Fibroblast of lung (primary cell): ENCODE results near the gene OGFOD3. TPM values are rescaled to one million over a fixed set of nuclear protein-coding genes. Genes with fewer than 3 reads are reported as not detected.
"Not testable (repeated sequence)": the region's sequence is repeated elsewhere in the genome, so short reads cannot be mapped to it uniquely, and the experiment has no call there.

ENCODE experiments used
- DNase-seq, 2 donors: peaks; one replicate each; pipeline versions ENCODE4 v3.0.0 to v3.0.0-alpha.2; 2010; ENCODE audit warnings: low read depth in 2 of 2
- H2AFZ ChIP-seq: 2 replicates; pipeline ENCODE4 v1.5.1; 2012; ENCODE audit warnings: low read length, control low read depth, inconsistent platforms
- H3K27ac ChIP-seq: 2 replicates; pipeline ENCODE4 v1.5.1; 2011; ENCODE audit warnings: low read length, control low read depth; ENCODE audit not compliant: insufficient read depth
- H3K27me3 ChIP-seq: 2 replicates; pipeline ENCODE4 v1.5.1; 2011; ENCODE audit warnings: mild to moderate bottlenecking, low read length; ENCODE audit not compliant: control insufficient read depth, insufficient read depth
- H3K36me3 ChIP-seq: 2 replicates; pipeline ENCODE4 v1.5.1; 2011; ENCODE audit warnings: low read length; ENCODE audit not compliant: control insufficient read depth, insufficient read depth
- H3K4me1 ChIP-seq: 2 replicates; pipeline ENCODE4 v1.5.1; 2011; ENCODE audit warnings: low read length; ENCODE audit not compliant: control insufficient read depth, insufficient read depth; ENCODE audit errors: extremely low read depth
- H3K4me2 ChIP-seq: 2 replicates; pipeline ENCODE4 v1.5.1; 2011; ENCODE audit warnings: low read length, control low read depth; ENCODE audit not compliant: insufficient read depth; ENCODE audit errors: extremely low read depth
- H3K4me3 ChIP-seq, 4 experiments: fragments of 200-600 bp in 1 of 4; sonication (generic) in 1 of 4; replicated peaks in 1 of 4; 2 replicates each; pipeline ENCODE4 v1.5.1; 2011 to 2016; ENCODE audit warnings: low read length in 4 of 4, low read depth in 3 of 4, mild to moderate bottlenecking in 3 of 4, control low read depth in 2 of 4, inconsistent platforms in 1 of 4, mixed read lengths in 1 of 4; ENCODE audit not compliant: insufficient read depth in 1 of 4; ENCODE audit errors: control extremely low read depth in 1 of 4
- H3K79me2 ChIP-seq: 2 replicates; pipeline ENCODE4 v1.5.1; 2012; ENCODE audit warnings: mild to moderate bottlenecking, low read length, inconsistent platforms; ENCODE audit not compliant: control insufficient read depth, insufficient read depth
- H3K9ac ChIP-seq: 2 replicates; pipeline ENCODE4 v1.5.1; 2011; ENCODE audit warnings: mild to moderate bottlenecking, low read length, control low read depth; ENCODE audit not compliant: insufficient read depth
- H3K9me3 ChIP-seq: 2 replicates; pipeline ENCODE4 v1.5.1; 2012; ENCODE audit warnings: low read depth, low read length; ENCODE audit not compliant: control insufficient read depth, insufficient read depth
- H4K20me1 ChIP-seq: 2 replicates; pipeline ENCODE4 v1.5.1; 2011; ENCODE audit warnings: low read length; ENCODE audit not compliant: control insufficient read depth, insufficient read depth; ENCODE audit errors: extremely low read depth
- CTCF ChIP-seq, 2 donors: IDR thresholded peaks in 1 of 2; conservative IDR thresholded peaks in 1 of 2; 1 replicate in 1 of 2; 2 replicates in 1 of 2; pipeline ENCODE4 v1.5.1; 2011 to 2012; ENCODE audit warnings: low read length in 2 of 2, control low read depth in 1 of 2, inconsistent platforms in 1 of 2, low read depth in 1 of 2, mild to moderate bottlenecking in 1 of 2
- EZH2 ChIP-seq: IDR thresholded peaks from 2 replicates; pipeline ENCODE4 v1.5.1; 2012; ENCODE audit warnings: low read length, control low read depth, mild to moderate bottlenecking; ENCODE audit errors: missing control alignments
- polyA plus RNA-seq, 2 donors: library from polyadenylated mRNA; depleted of rRNA in 1 of 2; stranded (reverse) in 1 of 2; unstranded in 1 of 2; fragments of >200 nt; gene quantifications; 2 replicates each; pipeline ENCODE4 v1.2.1, GENCODE V29; 2011 to 2012; ENCODE audit warnings: missing spikeins in 1 of 2
- total RNA-seq: library from RNA; depleted of rRNA; stranded (reverse); fragments of >200 nt; gene quantifications from 2 replicates; pipeline ENCODE4 v1.2.1, GENCODE V29; 2014

OGFOD3 gene
- total and polyA plus RNA-seq, 2 donors (not counting 1 experiment from before 2014, with no cell fraction given), result 25.6 to 27.1 TPM

- no peaks in the 10 kb centered on the region for H4K20me1 ChIP-seq
These were observed 3.0 kb downstream of the OGFOD3 start for GRCh38 chr17:82415336-82415735.

GRCh38 chr17:82414548-82415281, 3.7 kb downstream of the OGFOD3 start:
- no peak overlapping the region for H3K27ac ChIP-seq
- H3K4me1 ChIP-seq, result peaks cover 2% of the 10 kb centered on the region
- H3K4me3 ChIP-seq, result no peak overlapping the region
- no peak for TF ChIP-seq EZH2
- TF ChIP-seq CTCF (conservative IDR thresholded peaks at IDR 0.05 in 1 of 2, IDR thresholded peaks at IDR 0.05 in 1 of 2; ENCODE audit: low read depth in 1 of 2, low read length in 2 of 2), result peak; percentile 65 to 81
- no peak overlapping the region for H2AFZ ChIP-seq
- no peak overlapping the region for H3K9ac ChIP-seq
- H4K20me1 ChIP-seq, result no peaks in the 10 kb centered on the region
- no peaks in the 10 kb centered on the region for H3K79me2 ChIP-seq
- peak; percentile 55 to 73 for DNase-seq
- H3K36me3 ChIP-seq, result no peaks in the 10 kb centered on the region
- no peak overlapping the region for H3K4me2 ChIP-seq
- H3K27me3 ChIP-seq, result no peaks in the 10 kb centered on the region
- no peaks in the 10 kb centered on the region for H3K9me3 ChIP-seq

More at GRCh38 chr17:82415336-82415735, 3.0 kb downstream of the OGFOD3 start:
- H3K4me2 ChIP-seq, result no peak overlapping the region
- no peak for DNase-seq
- no peak overlapping the region for H3K4me3 ChIP-seq
- H3K9me3 ChIP-seq, result no peaks in the 10 kb centered on the region
- no peak for TF ChIP-seq CTCF (conservative IDR thresholded peaks at IDR 0.05 in 1 of 2, IDR thresholded peaks at IDR 0.05 in 1 of 2; ENCODE audit: low read depth in 1 of 2, low read length in 2 of 2)
- TF ChIP-seq EZH2, result no peak
- H3K4me1 ChIP-seq, result peaks cover 2% of the 10 kb centered on the region
- no peak overlapping the region for H3K27ac ChIP-seq
- no peak overlapping the region for H3K9ac ChIP-seq
- no peaks in the 10 kb centered on the region for H3K79me2 ChIP-seq
- no peaks in the 10 kb centered on the region for H3K36me3 ChIP-seq
- no peak overlapping the region for H2AFZ ChIP-seq
- no peaks in the 10 kb centered on the region for H3K27me3 ChIP-seq

GRCh38 chr17:82412535-82413520, 5.6 kb downstream of the OGFOD3 start:
- Histone ChIP-seq H3K27me3 (no peaks in the 10 kb centered on the region), H4K20me1 (no peaks in the 10 kb centered on the region), H3K9me3 (no peaks in the 10 kb centered on the region), H3K4me2 (no peak overlapping the region), H3K27ac (no peak overlapping the region), H3K4me1 (peaks cover under 1% of the 10 kb centered on the region), H3K79me2 (no peaks in the 10 kb centered on the region), H3K4me3 (no peak overlapping the region), H3K9ac (no peak overlapping the region), H3K36me3 (no peaks in the 10 kb centered on the region), H2AFZ (no peak overlapping the region)
- DNase-seq, result no peak
- TF ChIP-seq EZH2 (no peak), CTCF (conservative IDR thresholded peaks at IDR 0.05 in 1 of 2, IDR thresholded peaks at IDR 0.05 in 1 of 2; ENCODE audit: low read depth in 1 of 2, low read length in 2 of 2) (no peak)

- not testable (repeated sequence) for H3K4me3 ChIP-seq
These were observed 6.3 kb downstream of the OGFOD3 start for GRCh38 chr17:82412081-82412480.

More at GRCh38 chr17:82412081-82412480, 6.3 kb downstream of the OGFOD3 start:
- H3K79me2 ChIP-seq, H3K27me3 ChIP-seq, H3K36me3 ChIP-seq, H4K20me1 ChIP-seq, DNase-seq, H3K9ac ChIP-seq, H3K4me1 ChIP-seq, H2AFZ ChIP-seq, H3K27ac ChIP-seq, H3K4me2 ChIP-seq, H3K9me3 ChIP-seq: not testable (repeated sequence)
